Measurements from ENCODE around the gene PMVK. TPM values are rescaled to one million over a fixed set of nuclear protein-coding genes. Genes with fewer than 3 reads are reported as not detected.

PMVK gene
- total and polyA plus RNA-seq, 2 donors from 2014 or later = 42.0 to 132 TPM

DNA sequence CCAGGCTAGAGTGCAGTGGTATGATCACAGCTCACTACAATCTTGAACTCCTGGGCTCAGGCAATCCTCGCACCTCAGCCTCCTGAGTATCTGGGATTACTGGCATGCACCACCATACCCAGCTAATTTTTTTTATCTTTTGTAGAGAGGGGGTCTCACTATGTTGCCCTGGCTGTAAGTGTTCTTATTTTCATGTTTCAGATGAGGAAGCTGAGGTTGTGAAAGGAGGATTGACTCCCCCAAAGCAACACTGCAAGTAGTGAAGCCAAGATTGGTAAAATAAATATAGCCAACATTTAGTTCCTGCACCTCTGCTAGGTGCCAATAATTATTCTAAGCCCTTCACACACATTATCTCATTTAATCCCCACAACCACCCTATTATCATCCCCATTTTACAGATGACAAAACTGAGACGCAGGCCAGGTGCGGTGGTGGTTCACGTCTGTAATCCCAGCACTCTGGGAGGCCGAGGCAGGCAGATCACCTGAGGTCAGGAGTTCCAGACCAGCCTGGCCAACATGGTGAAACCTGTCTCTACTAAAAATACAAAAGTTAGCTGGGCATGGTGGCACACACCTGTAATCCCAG is 2.1 kb downstream of the PMVK start:
- TF ChIP-seq, protein P1, sequence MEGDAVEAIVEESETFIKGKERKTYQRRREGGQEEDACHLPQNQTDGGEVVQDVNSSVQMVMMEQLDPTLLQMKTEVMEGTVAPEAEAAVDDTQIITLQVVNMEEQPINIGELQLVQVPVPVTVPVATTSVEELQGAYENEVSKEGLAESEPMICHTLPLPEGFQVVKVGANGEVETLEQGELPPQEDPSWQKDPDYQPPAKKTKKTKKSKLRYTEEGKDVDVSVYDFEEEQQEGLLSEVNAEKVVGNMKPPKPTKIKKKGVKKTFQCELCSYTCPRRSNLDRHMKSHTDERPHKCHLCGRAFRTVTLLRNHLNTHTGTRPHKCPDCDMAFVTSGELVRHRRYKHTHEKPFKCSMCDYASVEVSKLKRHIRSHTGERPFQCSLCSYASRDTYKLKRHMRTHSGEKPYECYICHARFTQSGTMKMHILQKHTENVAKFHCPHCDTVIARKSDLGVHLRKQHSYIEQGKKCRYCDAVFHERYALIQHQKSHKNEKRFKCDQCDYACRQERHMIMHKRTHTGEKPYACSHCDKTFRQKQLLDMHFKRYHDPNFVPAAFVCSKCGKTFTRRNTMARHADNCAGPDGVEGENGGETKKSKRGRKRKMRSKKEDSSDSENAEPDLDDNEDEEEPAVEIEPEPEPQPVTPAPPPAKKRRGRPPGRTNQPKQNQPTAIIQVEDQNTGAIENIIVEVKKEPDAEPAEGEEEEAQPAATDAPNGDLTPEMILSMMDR (IDR thresholded peaks at IDR 0.05; ENCODE audit: borderline replicate concordance, extremely low read depth, insufficient read depth) = no peak
- Histone ChIP-seq H3K27ac (ENCODE audit: low read depth in 2 of 2, low read length in 2 of 2) (no peak overlapping the region), H3K27me3 (ENCODE audit: control insufficient read depth, insufficient read depth, low read length) (no peaks in the 10 kb centered on the region), H3K36me3 (ENCODE audit: control insufficient read depth in 2 of 3, insufficient read depth in 3 of 3, low read length in 3 of 3) (peaks cover 0 to under 1% (median 0%) of the 10 kb centered on the region in 3 donors), H3K4me3 (ENCODE audit: low read length in 3 of 3) (no peak overlapping the region), H3K9me3 (ENCODE audit: control insufficient read depth in 2 of 3, insufficient read depth in 1 of 3, low read length in 3 of 3) (no peaks in the 10 kb centered on the region), H3K9ac (ENCODE audit: low read length in 3 of 3) (no peak overlapping the region), H3K4me1 (ENCODE audit: control insufficient read depth in 2 of 3, insufficient read depth in 2 of 3, low read depth in 1 of 3, low read length in 3 of 3) (peaks cover 0 to 11% (median 10%) of the 10 kb centered on the region in 3 donors)
- intact Hi-C loops (cut with DNase I) = no loop called here
- FAIRE-seq = no peak
- DNase-seq = peak in 1 of 5 donors; percentile 46

DNA sequence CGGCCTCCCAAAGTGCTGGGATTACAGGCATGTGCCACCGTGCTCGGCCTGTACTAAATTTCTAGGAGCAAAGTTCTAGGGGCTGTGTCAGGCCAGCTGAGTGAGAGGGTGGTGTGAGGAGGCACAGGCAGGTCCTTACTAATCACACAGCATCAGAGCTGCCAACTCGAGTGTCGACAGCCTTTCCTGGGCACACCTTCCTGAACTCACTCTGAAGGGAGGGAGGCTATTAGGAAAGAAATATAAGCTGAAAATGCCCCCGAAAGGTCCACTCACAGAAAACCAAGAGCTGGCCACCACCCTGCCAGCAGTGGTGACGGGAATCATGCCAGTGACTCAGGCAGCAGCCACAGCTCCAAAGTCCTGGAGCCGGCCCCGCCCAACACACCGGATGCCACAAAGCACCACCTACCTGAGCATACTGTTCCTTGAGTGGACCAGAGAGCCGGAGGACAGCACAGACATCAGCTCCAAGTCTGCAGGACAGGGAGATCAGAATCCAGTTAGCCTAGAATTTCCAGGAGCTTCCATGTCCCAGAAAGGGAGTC is 4.5 kb downstream of the PMVK start:
- peak overlapping the region in 1 of 2 donors; percentile 28 for H3K27ac ChIP-seq (ENCODE audit: low read depth in 2 of 2, low read length in 2 of 2)
- H3K4me3 ChIP-seq (ENCODE audit: low read length in 3 of 3) = no peak overlapping the region
- DNase-seq (peak in 1 of 5 donors; percentile 88), FAIRE-seq (no peak)
- peak overlapping the region in 1 of 3 donors; percentile 15 for H3K9ac ChIP-seq (ENCODE audit: low read length in 3 of 3)
- intact Hi-C loops (cut with DNase I) = no loop called here
- peaks cover 0 to 11% (median 7%) of the 10 kb centered on the region in 3 donors for H3K36me3 ChIP-seq (ENCODE audit: control insufficient read depth in 2 of 3, insufficient read depth in 3 of 3, low read length in 3 of 3)
- H3K4me1 ChIP-seq (ENCODE audit: control insufficient read depth in 2 of 3, insufficient read depth in 2 of 3, low read depth in 1 of 3, low read length in 3 of 3) = peaks cover 0 to 6% (median 0%) of the 10 kb centered on the region in 3 donors
- TF ChIP-seq, protein P1 (IDR thresholded peaks at IDR 0.05; ENCODE audit: borderline replicate concordance, extremely low read depth, insufficient read depth) = no peak
- H3K9me3 ChIP-seq (ENCODE audit: control insufficient read depth in 2 of 3, insufficient read depth in 1 of 3, low read length in 3 of 3) = no peaks in the 10 kb centered on the region
- no peaks in the 10 kb centered on the region for H3K27me3 ChIP-seq (ENCODE audit: control insufficient read depth, insufficient read depth, low read length)

DNA sequence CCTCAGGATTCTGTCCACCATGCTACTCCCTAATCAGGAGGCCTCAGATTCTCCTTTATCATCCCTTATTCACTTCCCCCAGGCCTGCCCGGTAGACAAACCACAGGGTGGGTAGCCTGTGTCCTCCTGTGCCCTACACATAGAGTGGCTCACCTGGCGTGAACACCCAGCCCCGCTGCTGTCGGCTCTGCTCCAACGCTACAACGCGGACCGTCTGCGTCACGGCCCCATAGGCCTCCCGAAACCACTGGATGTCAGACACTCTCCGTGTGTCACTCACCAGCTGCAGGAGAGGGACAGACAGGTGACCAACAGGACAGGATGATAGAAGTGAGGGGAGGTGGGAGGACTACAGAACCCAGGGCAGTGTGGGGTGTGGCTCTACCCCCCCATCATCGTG is 10.3 kb downstream of the PMVK start:
- intact Hi-C loops (cut with DNase I) = no loop called here
- Histone ChIP-seq H3K27ac (ENCODE audit: low read depth in 2 of 2, low read length in 2 of 2) (no peak overlapping the region), H3K4me3 (ENCODE audit: low read length in 3 of 3) (no peak overlapping the region), H3K9ac (ENCODE audit: low read length in 3 of 3) (no peak overlapping the region), H3K36me3 (ENCODE audit: control insufficient read depth in 2 of 3, insufficient read depth in 3 of 3, low read length in 3 of 3) (peaks cover 4 to 43% (median 22%) of the 10 kb centered on the region in 3 donors), H3K4me1 (ENCODE audit: control insufficient read depth in 2 of 3, insufficient read depth in 2 of 3, low read depth in 1 of 3, low read length in 3 of 3) (no peaks in the 10 kb centered on the region), H3K27me3 (ENCODE audit: control insufficient read depth, insufficient read depth, low read length) (no peaks in the 10 kb centered on the region), H3K9me3 (ENCODE audit: control insufficient read depth in 2 of 3, insufficient read depth in 1 of 3, low read length in 3 of 3) (no peaks in the 10 kb centered on the region)
- TF ChIP-seq, protein P1 (IDR thresholded peaks at IDR 0.05; ENCODE audit: borderline replicate concordance, extremely low read depth, insufficient read depth) = no peak
- FAIRE-seq (no peak), DNase-seq (no peak)
